ENCODE data around the gene CCDC80. TPM values are rescaled to one million over a fixed set of nuclear protein-coding genes. Genes with fewer than 3 reads are reported as not detected.

CCDC80 gene
- total and polyA plus RNA-seq, 7 experiments from 2014 or later = 0.05 to 0.12 (median 0.08) TPM; not detected in 4

DNA sequence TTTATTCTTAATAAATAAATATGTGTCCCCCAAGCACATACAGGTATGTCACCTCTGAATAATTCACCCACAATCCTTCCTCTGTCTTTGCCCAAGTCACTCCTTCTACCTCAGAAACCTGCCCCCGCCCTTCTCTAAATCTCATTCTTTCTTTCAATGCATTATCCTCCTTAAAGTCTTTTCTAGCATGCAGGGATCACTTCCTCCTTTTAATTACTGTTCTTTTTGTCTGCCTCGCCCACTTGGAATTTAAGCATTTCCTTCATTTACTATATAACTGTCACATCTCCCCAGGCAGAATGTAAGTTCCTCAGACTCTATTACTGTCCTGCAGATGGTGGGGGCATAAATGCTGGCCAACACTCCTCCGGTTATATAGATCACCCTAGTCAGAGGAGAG, 7.8 kb downstream of the CCDC80 start:
- H3K4me1 ChIP-seq (ENCODE audit: control insufficient read depth in 2 of 2, insufficient read depth in 2 of 2, low read length in 2 of 2) = no peaks in the 10 kb centered on the region
- H3K27ac Mint-ChIP-seq = no peak overlapping the region

DNA sequence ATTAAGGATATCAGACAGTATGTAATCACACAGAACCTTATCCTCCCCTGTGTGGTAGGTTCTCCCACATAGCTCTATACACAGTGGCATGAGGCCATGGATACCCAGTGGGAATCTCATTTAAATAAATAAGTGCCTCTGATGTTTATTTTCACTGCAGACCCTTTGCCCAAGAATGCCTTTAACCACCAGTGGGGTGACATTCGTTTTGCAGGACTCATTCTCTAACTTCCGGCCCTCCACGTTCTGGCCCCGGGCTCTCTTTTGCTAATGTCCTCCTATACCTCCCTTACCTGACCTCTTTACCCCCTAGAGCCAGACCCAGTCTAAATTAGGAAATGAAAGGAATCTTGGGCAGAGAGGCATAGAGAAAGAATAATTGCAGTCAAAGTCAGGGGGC, 8.3 kb downstream of the CCDC80 start:
- no peak overlapping the region for H3K27ac ChIP-seq (ENCODE audit: low read depth, low read length)
- DNase-seq (no peak), ATAC-seq (no peak)
- H3K9me3 Mint-ChIP-seq = no peaks in the 10 kb centered on the region
- CTCF ChIA-PET = no interaction called here
- H3K4me1 ChIP-seq (ENCODE audit: control insufficient read depth in 2 of 2, insufficient read depth in 2 of 2, low read length in 2 of 2) = no peaks in the 10 kb centered on the region
- no peaks in the 10 kb centered on the region for H3K9me3 ChIP-seq (ENCODE audit: control insufficient read depth in 2 of 3, low read length in 3 of 3)
- H3K36me3 Mint-ChIP-seq = no peaks in the 10 kb centered on the region
- H3K27me3 Mint-ChIP-seq = peaks cover 0 to 8% (median 0%) of the 10 kb centered on the region in 5 donors
- H3K27ac Mint-ChIP-seq = no peak overlapping the region
- POLR2A ChIA-PET = no interaction called here
- no peak overlapping the region for H3K4me3 ChIP-seq (ENCODE audit: low read length)
- no peaks in the 10 kb centered on the region for H3K27me3 ChIP-seq (ENCODE audit: control insufficient read depth in 2 of 2, insufficient read depth in 2 of 2, low read length in 2 of 2)
- no peak overlapping the region for H3K4me3 Mint-ChIP-seq
- intact Hi-C loops (cut with micrococcal nuclease) = no loop called here
- H3K4me1 Mint-ChIP-seq = peaks cover 0 to 13% (median 0%) of the 10 kb centered on the region in 7 donors
- H3K36me3 ChIP-seq (ENCODE audit: control insufficient read depth in 2 of 3, insufficient read depth in 3 of 3, low read length in 3 of 3) = no peaks in the 10 kb centered on the region

More for the DNA sequence above, 7.8 kb downstream of the CCDC80 start:
- Histone ChIP-seq H3K27me3 (ENCODE audit: control insufficient read depth in 2 of 2, insufficient read depth in 2 of 2, low read length in 2 of 2) (no peaks in the 10 kb centered on the region), H3K4me3 (ENCODE audit: low read length) (no peak overlapping the region), H3K9me3 (ENCODE audit: control insufficient read depth in 2 of 3, low read length in 3 of 3) (no peaks in the 10 kb centered on the region), H3K27ac (ENCODE audit: low read depth, low read length) (no peak overlapping the region), H3K36me3 (ENCODE audit: control insufficient read depth in 2 of 3, insufficient read depth in 3 of 3, low read length in 3 of 3) (no peaks in the 10 kb centered on the region)
- DNase-seq = no peak
- Mint-ChIP-seq H3K27me3 (peaks cover 0 to 8% (median 0%) of the 10 kb centered on the region in 5 donors), H3K4me3 (no peak overlapping the region), H3K9me3 (no peaks in the 10 kb centered on the region), H3K4me1 (peaks cover 0 to 13% (median 0%) of the 10 kb centered on the region in 7 donors), H3K36me3 (no peaks in the 10 kb centered on the region)
- POLR2A ChIA-PET = no interaction called here
- intact Hi-C loops (cut with micrococcal nuclease) = no loop called here
- ATAC-seq = no peak
- CTCF ChIA-PET = no interaction called here

DNA sequence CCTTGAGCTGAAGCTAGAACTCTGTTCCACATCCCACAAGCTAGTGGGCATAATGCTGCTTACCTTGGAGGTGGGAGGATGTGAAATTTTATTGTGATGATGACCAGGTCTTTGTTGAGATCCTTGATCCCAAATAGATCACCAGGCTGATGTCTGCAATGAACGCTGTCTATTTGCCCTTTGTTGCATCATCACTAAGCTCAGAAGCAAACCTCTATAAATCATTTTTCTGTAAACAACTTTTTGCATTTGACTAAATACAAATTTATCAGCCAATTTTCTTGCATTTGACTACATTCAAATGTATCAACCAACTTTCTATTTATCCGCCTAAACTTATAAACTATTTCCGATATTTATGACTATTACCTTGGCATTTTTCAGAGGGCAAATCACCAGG, 9.7 kb downstream of the CCDC80 start:
- CTCF ChIA-PET = interaction anchor here (0.6 kb wide), 1 partner anchor 23 kb away, joined by 5 read pairs; no protein-coding TSS in a partner anchor
- Histone ChIP-seq H3K36me3 (ENCODE audit: control insufficient read depth in 2 of 3, insufficient read depth in 3 of 3, low read length in 3 of 3) (no peaks in the 10 kb centered on the region), H3K27ac (ENCODE audit: low read depth, low read length) (no peak overlapping the region), H3K27me3 (ENCODE audit: control insufficient read depth in 2 of 2, insufficient read depth in 2 of 2, low read length in 2 of 2) (no peaks in the 10 kb centered on the region), H3K4me3 (ENCODE audit: low read length) (no peak overlapping the region), H3K4me1 (ENCODE audit: control insufficient read depth in 2 of 2, insufficient read depth in 2 of 2, low read length in 2 of 2) (no peaks in the 10 kb centered on the region), H3K9me3 (ENCODE audit: control insufficient read depth in 2 of 3, low read length in 3 of 3) (no peaks in the 10 kb centered on the region)
- H3K27me3 Mint-ChIP-seq = peaks cover 0 to 11% (median 0%) of the 10 kb centered on the region in 5 donors
- intact Hi-C loops (cut with micrococcal nuclease) = no loop called here
- H3K4me3 Mint-ChIP-seq = no peak overlapping the region
- peaks cover 0 to 13% (median 0%) of the 10 kb centered on the region in 7 donors for H3K4me1 Mint-ChIP-seq
- ATAC-seq (no peak), DNase-seq (no peak)
- H3K36me3 Mint-ChIP-seq = no peaks in the 10 kb centered on the region
- POLR2A ChIA-PET = no interaction called here
- H3K9me3 Mint-ChIP-seq = no peaks in the 10 kb centered on the region
- H3K27ac Mint-ChIP-seq = no peak overlapping the region

DNA sequence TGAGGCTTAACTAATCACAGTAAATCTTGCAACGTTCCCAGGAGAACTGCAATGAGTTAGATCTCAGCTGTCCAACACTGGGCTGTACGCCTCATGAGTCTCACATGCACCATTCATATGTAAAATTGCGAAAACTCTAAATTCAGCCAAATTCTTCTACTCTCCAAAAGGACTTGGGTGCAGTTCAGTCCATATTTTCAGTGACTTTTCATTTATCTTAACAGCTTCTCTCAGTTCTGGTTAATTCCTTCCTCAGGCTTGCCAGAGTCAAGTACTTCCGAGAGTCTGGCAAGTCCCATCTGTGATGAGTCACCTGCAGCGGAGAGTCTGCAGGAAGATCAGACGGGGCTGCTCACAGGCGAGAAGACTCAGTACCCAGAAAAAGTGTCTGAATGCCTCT, 11.5 kb downstream of the CCDC80 start:
- CTCF ChIA-PET = interaction anchor here (1.1 kb wide), 1 partner anchor 15 kb away, joined by 3 read pairs; no protein-coding TSS in a partner anchor
- Mint-ChIP-seq H3K4me3 (no peak overlapping the region), H3K27me3 (peaks cover 0 to 15% (median 0%) of the 10 kb centered on the region in 5 donors), H3K27ac (no peak overlapping the region), H3K9me3 (no peaks in the 10 kb centered on the region), H3K36me3 (no peaks in the 10 kb centered on the region), H3K4me1 (peaks cover 0 to 5% (median 0%) of the 10 kb centered on the region in 7 donors)
- POLR2A ChIA-PET = no interaction called here
- no peak overlapping the region for H3K27ac ChIP-seq (ENCODE audit: low read depth, low read length)
- no peak overlapping the region for H3K4me3 ChIP-seq (ENCODE audit: low read length)
- H3K27me3 ChIP-seq (ENCODE audit: control insufficient read depth in 2 of 2, insufficient read depth in 2 of 2, low read length in 2 of 2) = no peaks in the 10 kb centered on the region
- DNase-seq = no peak
- H3K36me3 ChIP-seq (ENCODE audit: control insufficient read depth in 2 of 3, insufficient read depth in 3 of 3, low read length in 3 of 3) = no peaks in the 10 kb centered on the region
- H3K4me1 ChIP-seq (ENCODE audit: control insufficient read depth in 2 of 2, insufficient read depth in 2 of 2, low read length in 2 of 2) = no peaks in the 10 kb centered on the region
- ATAC-seq = peak; percentile 41
- intact Hi-C loops (cut with micrococcal nuclease) = no loop called here
- no peaks in the 10 kb centered on the region for H3K9me3 ChIP-seq (ENCODE audit: control insufficient read depth in 2 of 3, low read length in 3 of 3)

- CTCF ChIA-PET = no interaction called here
- Mint-ChIP-seq H3K4me3 (no peak overlapping the region), H3K4me1 (peaks cover 0 to 5% (median 0%) of the 10 kb centered on the region in 7 donors), H3K27ac (no peak overlapping the region), H3K36me3 (no peaks in the 10 kb centered on the region), H3K27me3 (peaks cover 0 to 19% (median 9%) of the 10 kb centered on the region in 5 donors), H3K9me3 (no peaks in the 10 kb centered on the region)
- POLR2A ChIA-PET = no interaction called here
- H3K9me3 ChIP-seq (ENCODE audit: control insufficient read depth in 2 of 3, low read length in 3 of 3) = no peaks in the 10 kb centered on the region
- H3K4me1 ChIP-seq (ENCODE audit: control insufficient read depth in 2 of 2, insufficient read depth in 2 of 2, low read length in 2 of 2) = no peaks in the 10 kb centered on the region
- no peak overlapping the region for H3K27ac ChIP-seq (ENCODE audit: low read depth, low read length)
- no peak overlapping the region for H3K4me3 ChIP-seq (ENCODE audit: low read length)
- H3K36me3 ChIP-seq (ENCODE audit: control insufficient read depth in 2 of 3, insufficient read depth in 3 of 3, low read length in 3 of 3) = no peaks in the 10 kb centered on the region
- no peak for DNase-seq
- intact Hi-C loops (cut with micrococcal nuclease) = no loop called here
- ATAC-seq = no peak
- H3K27me3 ChIP-seq (ENCODE audit: control insufficient read depth in 2 of 2, insufficient read depth in 2 of 2, low read length in 2 of 2) = no peaks in the 10 kb centered on the region
Measured at GRCh38 chr3:112627919-112628466, 12.9 kb downstream of the CCDC80 start.

GRCh38 chr3:112627419-112627818, 13.5 kb downstream of the CCDC80 start:
- ChIA-PET CTCF (no interaction called here), POLR2A (no interaction called here)
- Histone ChIP-seq H3K4me3 (ENCODE audit: low read length) (no peak overlapping the region), H3K27ac (ENCODE audit: low read depth, low read length) (no peak overlapping the region), H3K9me3 (ENCODE audit: control insufficient read depth in 2 of 3, low read length in 3 of 3) (no peaks in the 10 kb centered on the region), H3K4me1 (ENCODE audit: control insufficient read depth in 2 of 2, insufficient read depth in 2 of 2, low read length in 2 of 2) (no peaks in the 10 kb centered on the region), H3K27me3 (ENCODE audit: control insufficient read depth in 2 of 2, insufficient read depth in 2 of 2, low read length in 2 of 2) (no peaks in the 10 kb centered on the region), H3K36me3 (ENCODE audit: control insufficient read depth in 2 of 3, insufficient read depth in 3 of 3, low read length in 3 of 3) (no peaks in the 10 kb centered on the region)
- no peak overlapping the region for H3K4me3 Mint-ChIP-seq
- intact Hi-C loops (cut with micrococcal nuclease) = no loop called here
- H3K36me3 Mint-ChIP-seq = no peaks in the 10 kb centered on the region
- ATAC-seq = no peak
- no peak for DNase-seq
- H3K27me3 Mint-ChIP-seq = peaks cover 0 to 16% (median 10%) of the 10 kb centered on the region in 5 donors
- H3K27ac Mint-ChIP-seq = no peak overlapping the region
- H3K9me3 Mint-ChIP-seq = no peaks in the 10 kb centered on the region
- H3K4me1 Mint-ChIP-seq = peaks cover 0 to 5% (median 0%) of the 10 kb centered on the region in 7 donors

GRCh38 chr3:112623717-112624116, 17.2 kb downstream of the CCDC80 start:
- Mint-ChIP-seq H3K27me3 (peaks cover 0 to 22% (median 10%) of the 10 kb centered on the region in 5 donors), H3K4me1 (peaks cover 0 to 2% (median 0%) of the 10 kb centered on the region in 7 donors), H3K9me3 (peaks cover 0 to 2% (median 0%) of the 10 kb centered on the region in 11 donors), H3K4me3 (no peak overlapping the region), H3K27ac (no peak overlapping the region), H3K36me3 (no peaks in the 10 kb centered on the region)
- no peaks in the 10 kb centered on the region for H3K4me1 ChIP-seq (ENCODE audit: control insufficient read depth in 2 of 2, insufficient read depth in 2 of 2, low read length in 2 of 2)
- DNase-seq = no peak
- no peaks in the 10 kb centered on the region for H3K27me3 ChIP-seq (ENCODE audit: control insufficient read depth in 2 of 2, insufficient read depth in 2 of 2, low read length in 2 of 2)
- H3K36me3 ChIP-seq (ENCODE audit: control insufficient read depth in 2 of 3, insufficient read depth in 3 of 3, low read length in 3 of 3) = no peaks in the 10 kb centered on the region
- intact Hi-C loops (cut with micrococcal nuclease) = no loop called here
- no peak overlapping the region for H3K4me3 ChIP-seq (ENCODE audit: low read length)
- H3K27ac ChIP-seq (ENCODE audit: low read depth, low read length) = no peak overlapping the region
- POLR2A ChIA-PET = no interaction called here
- no peaks in the 10 kb centered on the region for H3K9me3 ChIP-seq (ENCODE audit: control insufficient read depth in 2 of 3, low read length in 3 of 3)
- CTCF ChIA-PET = no interaction called here
- no peak for ATAC-seq

Data from naive thymus-derived CD4-positive, alpha-beta T cell (primary cell).